OCI-LY1 (cell line): ENCODE measurements around the gene MMP25.

Source experiments
- CTCF ChIP-seq: fragments of 200-600 bp; sonication (generic), shearing (Covaris generic); IDR thresholded peaks from 2 replicates; pipeline ENCODE4 v1.5.1; 2017; ENCODE audit warnings: mild to moderate bottlenecking, antibody characterized with exemption, low read length, moderate library complexity, mixed read lengths
- EZH2 ChIP-seq: fragments of 200-600 bp; sonication (generic), shearing (Covaris generic); IDR thresholded peaks from 2 replicates; pipeline ENCODE4 v1.8.0; 2017; ENCODE audit warnings: borderline replicate concordance, mixed run types, mild to moderate bottlenecking, antibody characterized with exemption, low read length, moderate library complexity, mixed read lengths

GRCh38 chr16:3028716-3029319 is 17.5 kb upstream of the MMP25 start:
- TF ChIP-seq CTCF, result no peak
- TF ChIP-seq EZH2, result no peak
